Measurements from ENCODE around the gene MCM3AP. TPM values are rescaled to one million over a fixed set of nuclear protein-coding genes. Genes with fewer than 3 reads are reported as not detected.

Gene MCM3AP
- 64.0 TPM for polyA plus RNA-seq (ENCODE audit: insufficient read length)

DNA sequence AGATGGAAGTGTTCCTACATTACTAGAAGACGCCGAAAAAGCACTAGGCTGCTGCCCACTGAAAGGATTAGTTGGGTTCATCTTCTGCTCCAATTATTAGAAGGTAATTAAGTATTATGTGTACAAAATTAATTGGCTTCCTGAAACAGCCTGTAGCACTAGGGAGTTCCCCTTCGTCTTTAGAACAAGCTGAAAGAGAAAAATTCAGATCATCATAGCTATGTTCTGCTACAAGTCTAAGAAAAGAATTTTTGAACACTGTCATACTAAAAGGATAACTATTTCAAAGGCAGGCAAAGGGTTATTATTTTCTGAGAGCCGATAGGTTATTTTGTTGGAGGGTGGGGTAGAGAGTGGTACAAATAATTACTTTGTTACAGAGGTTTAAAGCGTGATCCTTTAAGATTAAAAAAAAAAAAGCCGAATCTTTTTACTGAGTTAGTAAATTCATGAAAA lies at the start of gene MCM3AP:
Gene MCM3AP (minus strand): TSS at position 406 of the 456 bp plus-strand sequence. CDS start 325 bp downstream, at position 81.
- no peak for DNase-seq

DNA sequence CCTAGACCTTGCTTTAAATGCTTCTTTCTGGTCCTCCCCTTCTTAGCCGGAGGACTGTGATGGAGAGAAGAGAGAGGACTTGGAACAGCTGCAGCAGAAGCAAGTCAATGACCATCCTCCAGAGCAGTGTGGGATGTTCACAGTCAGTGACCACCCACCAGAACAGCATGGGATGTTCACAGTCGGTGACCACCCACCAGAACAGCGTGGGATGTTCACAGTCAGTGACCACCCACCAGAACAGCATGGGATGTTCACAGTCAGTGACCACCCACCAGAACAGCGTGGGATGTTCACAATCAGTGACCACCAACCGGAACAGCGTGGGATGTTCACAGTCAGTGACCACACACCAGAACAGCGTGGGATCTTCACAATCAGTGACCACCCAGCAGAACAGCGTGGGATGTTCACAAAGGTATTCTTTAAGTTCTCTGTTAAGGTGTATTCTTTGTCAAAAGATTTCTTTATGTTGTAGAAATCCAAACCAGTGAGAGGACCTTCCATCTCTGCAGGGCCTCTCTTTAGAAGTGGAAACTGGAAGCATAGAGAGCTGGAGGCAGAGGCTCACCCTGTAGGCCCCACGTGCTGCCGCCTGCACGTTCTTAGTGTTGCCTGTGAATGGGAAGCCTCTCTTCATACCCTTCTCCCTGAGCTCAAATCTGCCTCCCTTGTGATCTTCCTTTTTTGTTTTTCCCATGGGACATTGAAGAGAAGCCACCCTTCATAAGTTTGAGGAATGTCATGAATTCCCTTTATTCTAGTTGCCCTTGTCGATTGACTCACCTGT lies 49.1 kb upstream of the MCM3AP start:
- DNase-seq = no peak

DNA sequence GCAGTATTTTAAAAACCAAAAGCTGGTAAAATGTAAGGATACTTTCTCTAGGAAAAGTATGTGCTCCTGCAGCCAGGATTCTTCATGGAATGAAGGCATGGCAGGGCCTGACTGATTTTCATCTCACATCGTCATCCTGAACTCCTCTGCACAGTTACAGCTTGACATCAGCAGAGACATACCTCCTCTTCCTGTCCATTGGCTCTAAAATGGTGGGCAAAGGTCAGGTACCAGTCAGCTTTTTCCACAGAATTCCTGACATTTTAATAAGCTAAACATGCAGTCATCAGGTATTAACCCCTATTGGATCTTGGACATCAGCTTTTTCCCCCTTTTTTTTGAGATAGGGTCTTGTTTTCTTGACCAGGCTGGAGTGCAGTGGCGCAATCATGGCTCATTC lies 44.4 kb upstream of the MCM3AP start:
- no peak for DNase-seq

DNA sequence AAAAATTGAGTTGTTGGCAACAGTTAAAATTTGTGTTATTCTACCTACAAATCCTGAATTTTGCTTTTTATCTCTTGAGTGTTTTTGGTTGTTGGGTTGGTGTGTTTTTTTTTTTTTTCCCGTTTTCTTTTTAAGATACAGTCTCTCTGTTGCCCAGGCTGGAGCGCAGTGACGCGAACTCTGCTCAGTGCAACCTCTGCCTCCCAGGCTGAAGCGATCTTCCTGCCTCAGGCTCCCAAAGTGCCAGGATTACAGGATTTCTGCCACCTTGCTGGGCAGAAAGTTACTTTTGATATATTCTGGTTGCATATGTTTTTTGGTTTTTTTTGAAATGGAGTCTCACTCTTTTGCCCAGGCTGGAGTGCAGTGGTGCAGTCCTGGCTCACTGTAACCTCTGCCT lies 42.7 kb upstream of the MCM3AP start:
- no peak for DNase-seq

DNA sequence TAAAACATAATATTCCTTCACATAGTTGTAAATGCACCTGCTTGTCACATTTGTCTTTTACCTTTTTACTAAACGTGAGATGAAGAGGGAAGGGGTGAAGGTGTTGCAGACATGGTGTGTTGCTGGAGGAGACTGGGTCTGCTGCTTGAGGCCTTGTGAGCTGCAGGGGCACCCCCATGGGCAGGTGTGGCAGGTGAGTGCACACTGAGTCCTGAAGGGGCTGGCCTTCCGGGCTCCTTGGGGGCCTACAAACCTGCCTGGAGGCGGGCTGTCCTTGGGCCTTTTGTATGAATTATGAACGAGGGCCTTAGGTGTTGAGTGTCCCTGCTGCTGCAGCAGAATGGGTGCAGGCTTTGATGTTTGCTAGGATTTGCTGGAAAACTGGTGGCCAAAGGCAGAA lies 42.3 kb upstream of the MCM3AP start:
- no peak for DNase-seq

DNA sequence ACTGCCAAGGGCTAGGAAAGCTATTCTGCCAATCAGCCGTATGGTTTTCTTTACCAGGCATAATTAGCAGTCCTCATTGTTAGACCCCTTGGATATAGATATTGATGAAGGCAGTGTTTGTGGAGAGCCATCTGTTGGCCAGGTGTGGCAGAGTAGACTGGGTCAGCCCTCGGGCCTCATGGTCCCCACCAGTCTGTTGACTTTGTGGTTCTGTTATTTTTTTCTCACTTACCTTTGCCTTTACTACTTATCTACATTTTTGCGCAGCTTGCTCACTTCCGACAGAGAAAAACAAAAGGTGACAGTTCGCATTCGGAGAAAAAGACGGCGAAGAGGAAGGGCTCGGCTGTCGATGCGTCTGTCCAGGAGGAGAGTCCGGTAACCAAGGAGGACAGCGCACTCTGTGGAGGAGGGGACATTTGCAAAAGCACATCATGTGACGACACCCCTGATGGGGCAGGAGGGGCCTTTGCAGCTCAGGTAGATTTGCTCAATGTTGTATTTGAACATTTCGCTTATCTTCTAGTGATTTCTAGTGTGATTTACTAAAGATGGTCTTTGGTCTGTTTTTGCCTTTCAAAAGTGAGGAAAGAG lies 40.8 kb upstream of the MCM3AP start:
- no peak for DNase-seq

DNA sequence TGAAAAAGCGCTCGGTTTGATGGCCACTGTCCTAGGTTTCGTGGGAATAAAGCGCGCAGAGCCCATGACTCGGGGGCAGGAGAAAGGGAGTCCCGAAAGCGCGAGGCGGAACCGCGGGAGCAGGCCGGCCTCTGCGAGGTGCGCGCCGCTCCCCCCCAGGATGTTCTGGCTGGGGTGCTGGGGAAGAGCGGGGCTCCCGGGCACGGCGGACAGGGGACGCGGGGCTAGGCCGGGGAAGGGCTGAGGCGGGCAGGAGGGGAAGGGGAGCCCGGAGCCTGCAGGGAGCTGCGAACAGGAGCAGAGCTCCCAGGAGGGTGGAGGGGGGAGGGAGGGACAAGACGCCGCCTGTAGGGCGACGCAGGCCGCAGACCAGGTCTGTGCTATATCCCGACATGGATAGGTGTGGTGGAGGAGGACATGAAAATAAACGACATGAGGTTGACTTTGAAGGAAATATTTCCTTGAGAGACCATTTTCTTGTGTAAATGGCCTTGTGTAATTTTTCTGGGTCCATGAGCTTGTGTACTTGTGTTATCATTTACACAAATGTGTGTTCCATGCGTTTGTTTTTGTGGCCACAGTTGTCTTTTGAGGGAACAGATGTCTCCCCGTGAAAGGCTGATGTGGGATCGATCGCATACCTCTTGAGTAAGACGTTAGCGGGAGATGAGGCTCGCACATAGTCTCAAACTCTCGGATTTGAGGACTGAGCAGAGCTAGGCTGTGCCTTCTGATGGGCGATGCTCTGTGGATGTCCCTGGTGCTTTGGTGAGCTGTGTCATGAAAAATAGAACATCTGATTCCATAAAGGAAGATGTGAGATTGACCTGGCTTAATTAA lies 39.9 kb upstream of the MCM3AP start:
- DNase-seq = peak; percentile 46

DNA sequence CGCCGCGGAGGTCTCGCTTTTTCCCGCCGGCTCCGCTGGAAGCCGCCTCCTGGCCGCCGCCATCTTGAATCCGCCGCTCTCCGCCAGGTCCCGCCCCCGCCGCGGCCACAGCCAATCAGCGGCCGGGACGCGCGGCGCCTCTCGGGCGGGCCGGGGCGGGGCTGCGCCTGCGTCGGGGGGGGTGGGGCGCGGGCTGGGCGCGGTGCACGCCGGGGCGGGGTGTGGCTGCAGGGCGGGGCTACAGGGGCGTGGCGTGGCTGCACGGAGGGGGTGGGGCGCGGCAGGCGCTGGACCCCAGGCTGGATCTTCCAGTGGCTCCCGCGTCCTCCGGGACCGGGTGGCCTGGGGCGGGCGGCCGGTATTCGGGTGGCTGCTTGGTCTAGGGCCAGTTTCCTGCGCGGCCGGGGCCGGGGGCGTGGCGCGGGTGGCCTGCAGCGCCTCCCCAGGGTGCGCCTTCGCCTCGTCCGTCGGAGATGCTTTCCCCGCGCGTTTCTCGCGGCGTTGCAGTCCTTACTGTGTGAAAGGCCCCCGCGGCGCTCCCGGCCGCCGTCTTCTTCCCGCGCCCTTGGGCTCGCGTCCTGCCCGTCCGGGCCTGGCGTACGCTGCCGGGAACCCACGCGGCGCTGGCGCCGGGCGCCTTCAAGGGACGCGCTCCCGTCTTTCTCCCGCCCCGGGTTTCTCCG lies 39.1 kb upstream of the MCM3AP start:
- peak; percentile 91 for DNase-seq

DNA sequence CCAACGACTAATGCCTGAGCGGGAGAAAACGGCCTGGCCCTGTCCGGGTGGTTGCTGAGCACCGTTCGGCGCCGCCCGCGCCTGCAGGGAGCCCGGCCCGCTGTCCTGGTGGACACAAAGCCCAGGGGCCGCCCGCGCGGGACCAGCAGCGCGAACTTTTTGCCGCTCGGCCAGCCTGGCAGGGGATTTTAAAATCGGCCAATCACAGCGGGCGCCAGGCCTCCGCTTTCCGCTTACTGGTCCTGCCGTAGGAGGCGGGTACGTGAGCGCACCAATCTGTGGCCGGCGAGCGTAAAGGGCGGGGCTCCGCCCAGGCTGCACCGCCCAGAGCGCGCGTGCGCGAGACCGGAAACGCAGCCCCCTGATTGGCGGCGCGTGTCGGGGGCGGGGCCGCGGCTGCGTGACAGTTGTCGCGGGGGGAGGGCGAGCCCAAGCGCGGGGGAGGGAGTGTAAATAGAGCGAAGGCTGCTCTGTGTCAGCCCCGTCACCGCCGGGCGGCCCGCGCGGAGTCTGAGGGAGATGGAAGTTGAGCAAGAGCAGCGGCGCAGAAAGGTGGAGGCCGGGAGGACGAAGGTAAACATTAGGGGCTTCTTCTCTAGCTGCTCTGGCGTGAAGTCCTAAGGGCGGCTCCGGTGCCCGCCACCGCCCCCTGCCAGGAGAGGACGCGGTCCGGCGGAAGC lies 38.4 kb upstream of the MCM3AP start, which contains the start of the genes C21orf58 and PCNT:
Gene C21orf58 (minus strand): TSS at position 161 of the 680 bp plus-strand sequence. CDS start 1,132 bp downstream, outside the sequence.
Gene PCNT (plus strand): TSS at position 447 of the 680 bp plus-strand sequence. CDS start 73 bp downstream, at position 520.
- DNase-seq = peak; percentile 99

DNA sequence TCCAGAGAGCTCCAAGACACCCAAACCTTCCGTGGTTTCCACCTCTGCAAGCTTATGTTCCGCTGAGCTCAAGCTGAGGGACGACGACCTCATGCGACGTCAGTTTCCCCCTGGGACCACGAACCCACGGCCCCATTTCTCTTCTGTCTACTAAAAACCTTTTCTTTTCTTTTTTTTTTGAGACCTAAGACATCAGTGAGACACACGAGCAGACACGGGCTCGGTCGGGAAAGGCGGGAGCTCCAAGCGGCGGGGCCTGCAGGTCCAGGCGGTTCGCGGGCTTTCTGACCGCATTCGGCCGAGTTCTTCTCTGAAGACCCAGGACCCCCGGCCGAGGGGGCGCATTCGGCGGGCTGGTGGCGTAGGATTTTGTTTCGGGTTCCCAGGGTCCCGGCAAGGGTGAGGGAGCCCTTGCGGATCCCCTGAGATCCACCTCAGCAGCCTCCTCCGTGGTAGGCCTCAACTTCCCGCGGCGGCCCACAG lies 37.9 kb upstream of the MCM3AP start:
- DNase-seq = peak; percentile 18

DNA sequence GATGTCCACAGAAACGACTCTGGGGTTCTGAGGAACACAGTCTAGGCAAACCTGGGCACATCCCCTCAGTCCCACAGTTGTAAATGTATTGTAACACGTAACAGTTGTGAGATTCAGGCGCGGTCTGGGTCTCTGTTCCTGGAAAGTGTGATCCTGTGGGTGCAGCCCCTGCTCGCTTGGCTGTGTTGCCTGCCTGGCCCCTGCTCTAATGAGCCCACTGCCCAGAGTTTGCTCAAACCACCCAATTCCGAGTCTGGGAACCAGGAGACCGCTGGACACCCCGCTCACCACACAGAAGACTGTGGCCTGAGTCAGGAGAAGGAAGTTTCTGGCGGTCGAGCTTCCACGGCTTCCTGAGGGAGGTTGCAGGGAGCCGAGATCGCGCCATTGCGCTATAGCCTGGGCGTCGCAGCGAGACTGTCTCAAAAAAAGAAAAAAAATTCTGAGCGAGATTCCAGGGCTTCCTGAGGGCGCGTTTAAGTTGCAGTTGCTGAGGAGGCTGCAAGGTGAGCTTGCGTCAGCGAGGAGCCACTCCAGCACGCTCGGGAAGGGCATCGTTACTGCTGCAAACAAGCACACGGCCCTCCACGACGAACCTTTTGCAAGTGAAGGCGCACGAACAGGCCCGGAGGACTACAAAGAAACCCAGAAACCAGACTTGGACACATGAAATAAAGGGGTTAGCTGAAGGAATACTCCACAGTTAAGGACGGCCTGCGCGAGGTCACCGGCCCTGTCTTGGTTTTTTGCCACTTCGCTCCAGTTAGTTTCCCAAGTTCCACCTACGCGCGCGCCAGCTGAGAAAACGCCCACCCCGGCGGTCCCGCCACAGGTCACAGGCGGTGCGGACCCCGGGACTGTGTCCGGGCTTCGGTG lies 37.2 kb upstream of the MCM3AP start:
- no peak for DNase-seq

DNA sequence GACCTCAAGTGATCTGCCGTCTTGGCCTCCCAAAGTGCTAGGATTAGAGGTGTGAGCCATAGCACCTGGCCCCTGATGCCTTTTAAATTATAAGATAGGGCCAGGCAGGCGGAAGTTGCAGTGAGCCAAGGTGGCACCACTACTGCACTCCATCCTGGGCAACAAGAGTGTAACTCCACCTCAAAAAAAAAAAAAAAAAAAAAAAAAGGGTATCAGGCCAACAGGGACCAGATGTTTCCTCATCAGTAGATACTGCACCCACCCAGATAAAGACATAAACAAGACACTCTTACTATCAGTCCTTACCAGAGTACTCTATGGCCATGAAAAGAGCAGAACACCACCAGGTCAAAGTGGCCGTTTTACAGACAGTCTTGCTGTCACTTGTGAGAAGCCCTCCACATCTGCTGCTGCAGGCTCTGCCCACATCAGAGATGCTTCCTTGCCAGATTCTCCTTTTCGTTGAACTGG lies 35.0 kb upstream of the MCM3AP start:
- no peak for DNase-seq

DNA sequence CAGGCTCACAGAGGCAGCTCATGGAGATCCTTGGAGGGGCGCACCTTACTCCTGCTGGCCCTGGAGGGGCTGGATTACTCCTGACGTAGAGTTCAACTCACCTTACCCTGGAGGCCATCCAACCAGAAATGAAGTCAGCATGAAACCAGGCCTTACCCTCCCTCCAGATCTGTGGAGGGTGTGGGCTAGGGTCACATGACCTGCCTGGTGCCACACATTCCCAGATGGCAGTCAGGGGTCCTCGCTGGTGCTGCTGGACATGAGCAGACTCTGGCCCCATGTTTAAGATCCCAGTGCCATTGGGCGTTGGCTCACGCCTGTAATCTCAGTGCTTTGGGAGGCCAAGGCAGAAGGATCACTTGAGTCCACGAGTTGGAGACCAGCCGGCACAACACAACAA lies 33.8 kb upstream of the MCM3AP start:
- DNase-seq = no peak

DNA sequence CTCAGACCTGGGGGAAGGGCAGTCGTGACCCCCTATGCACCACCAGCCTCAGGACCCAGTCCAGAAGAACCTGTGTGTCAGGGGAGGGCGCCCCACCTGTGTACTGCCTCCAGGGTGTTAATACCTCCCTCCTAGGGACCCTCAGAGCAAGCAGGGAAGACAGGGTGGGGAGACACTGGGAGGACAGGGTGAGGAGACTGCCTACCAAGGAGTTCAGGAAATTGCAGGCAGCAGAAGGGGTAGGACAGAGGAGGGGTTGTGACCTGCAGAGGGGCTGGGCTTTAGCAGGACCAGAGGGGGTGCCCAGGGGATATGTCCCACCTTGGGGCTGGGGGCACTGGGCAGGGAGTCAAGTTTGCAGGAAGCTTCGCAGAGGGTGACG lies 33.0 kb upstream of the MCM3AP start:
- DNase-seq = no peak

DNA sequence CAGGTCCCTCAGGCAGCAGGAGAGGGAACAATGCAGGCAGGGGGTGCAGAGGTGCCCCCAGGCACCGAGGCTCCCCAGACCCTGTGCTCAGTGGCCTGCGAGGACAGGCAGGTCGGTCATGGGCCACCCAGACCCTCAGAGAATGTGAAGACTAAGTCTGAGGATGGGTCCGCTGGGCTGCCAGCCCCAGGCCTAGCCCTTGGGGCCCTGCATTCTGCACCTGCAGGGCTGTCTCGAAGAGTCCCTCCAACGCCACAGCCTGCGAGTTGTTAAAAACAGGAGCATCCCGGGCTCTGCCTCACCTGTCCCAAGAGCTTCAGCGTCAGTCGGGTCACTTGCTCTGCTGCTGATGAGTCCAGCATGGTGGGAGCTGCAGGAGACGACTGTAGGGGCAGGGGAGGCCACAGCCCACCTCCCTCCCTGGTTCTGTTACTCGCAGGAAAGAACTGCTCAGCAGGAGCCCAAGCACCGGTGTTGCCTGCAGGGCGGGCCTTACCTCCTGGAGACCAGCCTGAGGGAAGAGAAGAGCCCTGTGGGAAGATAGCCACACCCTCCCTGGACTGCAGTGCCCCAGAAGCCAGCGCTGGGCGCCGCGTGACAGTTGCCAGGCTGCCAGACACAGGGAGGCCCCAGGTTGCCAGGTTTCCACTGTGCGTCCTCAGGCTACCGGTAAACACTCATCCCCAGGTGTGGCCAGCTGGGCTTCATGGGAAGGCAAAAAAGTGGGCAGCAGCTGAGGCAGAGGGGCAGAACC lies 32.5 kb upstream of the MCM3AP start:
- DNase-seq = no peak

DNA sequence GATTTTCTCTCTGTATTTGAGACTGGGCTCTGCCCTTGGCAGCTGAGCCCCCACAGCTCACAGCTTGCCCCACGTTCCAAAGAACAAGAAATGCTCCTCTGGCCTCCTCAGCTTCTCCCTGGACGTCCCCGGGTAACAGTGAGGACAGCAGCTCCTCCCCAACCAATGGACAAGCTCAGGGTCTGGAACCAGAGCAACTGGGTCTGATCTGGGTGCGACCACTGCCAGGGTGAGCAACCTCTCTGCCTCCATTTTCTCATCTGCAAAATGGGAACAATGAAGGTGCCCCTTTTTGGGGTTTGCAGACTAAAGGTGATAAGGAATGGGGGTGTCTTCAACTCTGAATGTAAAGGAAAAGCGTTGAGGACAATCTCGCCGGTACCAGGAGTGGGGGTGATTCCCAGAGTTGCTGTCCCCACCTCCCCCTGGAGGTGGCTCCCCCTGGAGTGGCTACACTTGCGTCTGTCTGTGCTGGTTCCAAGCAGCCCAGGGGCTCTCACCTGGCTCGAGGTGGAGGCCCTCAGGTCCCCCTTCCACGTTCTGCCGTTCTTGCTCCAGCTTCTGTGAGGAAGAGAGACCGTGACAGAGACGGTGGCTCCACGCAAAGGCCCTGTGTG lies 31.4 kb upstream of the MCM3AP start:
- DNase-seq = no peak

DNA sequence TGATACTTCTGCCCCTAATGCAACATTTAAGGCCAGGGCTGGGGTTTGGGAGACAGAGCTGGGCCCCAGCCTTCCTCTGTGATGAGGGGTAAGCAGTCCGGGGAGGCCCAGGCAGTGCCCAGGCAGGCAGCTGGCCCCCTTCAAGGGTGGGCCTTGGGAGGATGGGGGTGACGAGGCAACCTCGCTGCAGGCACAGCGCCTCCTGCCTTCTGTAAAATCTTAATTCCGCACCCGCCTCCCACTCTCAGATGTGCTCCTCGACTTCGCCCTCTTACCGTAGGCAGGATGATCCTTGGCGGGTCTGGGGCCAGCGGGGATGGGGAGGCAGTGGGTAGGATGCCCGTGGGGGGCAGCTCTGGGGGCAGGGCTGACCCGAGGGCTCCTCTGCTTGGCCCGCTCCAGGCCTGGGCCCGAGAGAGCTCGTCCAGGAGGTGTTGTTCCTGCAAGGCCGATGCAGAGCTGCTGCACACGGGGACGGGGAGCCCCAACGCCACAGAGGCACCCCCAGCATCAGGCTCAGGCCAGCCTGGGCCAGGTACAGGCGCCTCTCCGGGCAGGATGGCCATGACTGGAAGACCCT lies 29.1 kb upstream of the MCM3AP start:
- DNase-seq = no peak

DNA sequence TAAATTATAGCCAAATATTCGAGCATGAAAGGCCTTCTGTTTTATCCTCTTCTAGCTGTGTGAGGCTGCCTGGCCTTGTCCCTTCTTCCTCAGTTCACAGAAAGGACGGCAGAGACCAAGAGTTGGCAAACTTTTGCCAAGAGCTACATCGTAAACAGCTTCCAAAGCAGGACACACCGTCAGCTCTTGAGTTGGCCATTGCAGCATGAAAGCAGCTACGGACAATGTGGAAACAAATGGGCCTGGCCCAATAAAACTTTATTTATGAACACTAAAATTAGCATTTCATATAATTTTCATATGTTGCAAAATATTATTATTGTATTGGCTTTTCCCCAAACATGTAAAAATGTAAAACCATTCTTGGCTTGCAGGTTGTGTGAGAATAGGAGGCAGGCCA lies 27.5 kb upstream of the MCM3AP start:
- no peak for DNase-seq

DNA sequence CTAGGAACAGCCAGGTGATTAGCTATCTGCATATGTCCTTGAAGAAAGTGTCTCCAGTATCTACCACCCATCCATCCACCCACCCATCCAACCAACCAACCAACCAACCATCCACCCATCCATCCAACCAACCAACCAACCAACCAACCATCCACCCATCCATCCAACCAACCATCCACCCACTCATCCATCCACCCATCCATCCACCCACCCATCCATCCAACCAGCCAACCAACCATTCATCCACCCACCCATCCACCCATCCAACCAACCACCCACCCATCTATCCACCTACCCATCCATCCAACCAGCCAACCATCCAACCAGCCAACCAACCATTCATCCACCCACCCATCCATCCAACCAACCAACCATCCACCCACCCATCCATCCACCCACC lies 26.2 kb upstream of the MCM3AP start:
- DNase-seq = no peak
